IPS-20b (cell line): ENCODE measurements around the gene UNC45A.
"Not testable (repeated sequence)": the region's sequence is repeated elsewhere in the genome, so short reads cannot be mapped to it uniquely, and the experiment has no call there.

ENCODE experiments used
- H3K27ac ChIP-seq: one replicate; pipeline ENCODE4 v1.5.1; 2013; ENCODE audit warnings: low read length
- H3K27me3 ChIP-seq: 2 replicates; pipeline ENCODE4 v1.6.1; 2013; ENCODE audit warnings: mild to moderate bottlenecking, low read length, inconsistent platforms; ENCODE audit not compliant: insufficient read depth
- H3K36me3 ChIP-seq: 2 replicates; pipeline ENCODE4 v1.6.1; 2013; ENCODE audit warnings: low read depth, mild to moderate bottlenecking, inconsistent platforms, low read length, moderate library complexity; ENCODE audit not compliant: insufficient read depth
- H3K4me1 ChIP-seq: 2 replicates; pipeline ENCODE4 v1.6.1; 2013; ENCODE audit warnings: mild to moderate bottlenecking, control low read depth, inconsistent platforms, low read length, moderate library complexity; ENCODE audit not compliant: insufficient read depth
- H3K4me3 ChIP-seq: 2 replicates; pipeline ENCODE4 v1.5.1; 2013; ENCODE audit warnings: mild to moderate bottlenecking, low read length, inconsistent platforms
- H3K9ac ChIP-seq: 2 replicates; pipeline ENCODE4 v1.6.1; 2013; ENCODE audit warnings: low read depth, mild to moderate bottlenecking, inconsistent platforms, low read length, moderate library complexity
- H3K9me3 ChIP-seq: 2 replicates; pipeline ENCODE4 v1.6.1; 2013; ENCODE audit warnings: mild to moderate bottlenecking, low read depth, low read length, inconsistent platforms; ENCODE audit not compliant: insufficient read depth

UNC45A gene

GRCh38 chr15:90913398-90913944, 21.6 kb upstream of the UNC45A start:
- no peak overlapping the region for H3K4me3 ChIP-seq
- H3K27me3 ChIP-seq: no peaks in the 10 kb centered on the region
- no peak overlapping the region for H3K9ac ChIP-seq
- no peaks in the 10 kb centered on the region for H3K4me1 ChIP-seq
- no peak overlapping the region for H3K27ac ChIP-seq
- H3K9me3 ChIP-seq: no peaks in the 10 kb centered on the region
- H3K36me3 ChIP-seq: peaks cover 9% of the 10 kb centered on the region

DNA sequence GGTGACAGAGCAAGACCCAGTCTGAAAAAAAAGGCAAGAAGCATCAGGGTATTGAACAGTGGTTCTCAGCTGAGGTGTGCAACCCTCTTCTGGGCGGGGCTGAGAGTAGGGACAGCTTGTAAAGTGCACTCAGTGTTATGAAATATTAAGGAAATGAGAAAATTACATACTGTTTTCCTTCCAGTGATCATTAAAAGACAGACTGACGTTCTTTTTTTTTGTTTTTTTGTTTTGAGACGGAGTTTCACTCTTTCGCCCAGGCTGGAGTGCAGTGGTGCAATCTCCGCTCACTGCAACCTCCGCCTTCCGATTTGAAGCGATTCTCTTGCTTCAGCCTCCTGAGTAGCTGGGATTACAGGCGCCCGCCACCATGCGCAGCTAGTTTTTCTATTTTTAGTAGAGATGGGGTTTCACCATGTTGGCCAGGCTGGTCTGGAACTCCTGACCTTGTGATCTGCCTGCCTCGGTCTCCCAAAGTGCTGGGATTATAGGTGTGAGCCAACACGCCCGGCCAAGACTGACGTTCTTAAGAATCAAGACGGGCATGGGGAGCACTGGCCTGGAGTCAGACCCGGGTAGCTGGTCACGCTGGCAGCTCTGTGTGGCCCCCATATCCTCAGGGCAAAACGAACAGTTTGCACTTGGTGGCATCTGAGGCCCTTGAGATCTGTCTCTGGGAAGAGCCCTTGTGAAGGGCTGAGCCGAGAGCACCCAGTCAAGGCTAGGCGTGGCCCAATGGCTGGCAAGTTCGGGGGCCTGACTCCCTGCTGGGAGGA, 20.6 kb upstream of the UNC45A start:
- Histone ChIP-seq H3K4me1 (no peaks in the 10 kb centered on the region), H3K36me3 (peaks cover 17% of the 10 kb centered on the region), H3K27me3 (no peaks in the 10 kb centered on the region), H3K9ac (no peak overlapping the region), H3K4me3 (no peak overlapping the region), H3K27ac (no peak overlapping the region), H3K9me3 (no peaks in the 10 kb centered on the region)

DNA sequence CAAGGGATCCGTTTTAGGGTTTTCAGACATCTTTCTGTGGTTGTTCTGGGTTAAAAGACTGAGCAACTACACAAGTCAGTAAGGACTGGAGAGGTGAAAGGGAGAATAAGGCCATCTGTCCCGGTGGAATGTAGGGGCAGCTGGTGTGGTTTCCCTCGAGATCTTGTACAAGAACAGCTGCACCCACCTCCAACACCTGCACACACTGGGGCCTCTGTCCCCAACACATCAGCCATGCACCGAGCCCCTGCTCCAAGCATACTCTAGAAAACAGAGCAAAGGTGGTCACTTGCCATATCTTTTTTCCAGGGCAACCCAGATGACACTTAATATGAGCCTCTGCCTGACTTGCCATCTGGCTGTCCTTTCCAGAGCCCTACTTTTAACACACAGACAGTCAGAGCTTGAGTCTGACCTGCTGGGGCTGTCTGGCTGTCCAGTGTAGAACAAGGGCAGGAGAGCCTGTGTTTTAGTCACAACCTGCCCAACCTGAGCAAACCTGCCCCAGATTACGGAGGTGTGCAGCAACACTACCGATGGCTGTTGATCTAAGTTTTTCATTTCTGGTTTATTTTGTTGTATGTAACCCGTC, 19.8 kb upstream of the UNC45A start:
- H3K9me3 ChIP-seq: no peaks in the 10 kb centered on the region
- peaks cover 21% of the 10 kb centered on the region for H3K36me3 ChIP-seq
- no peak overlapping the region for H3K4me3 ChIP-seq
- H3K4me1 ChIP-seq: no peaks in the 10 kb centered on the region
- no peak overlapping the region for H3K9ac ChIP-seq
- no peaks in the 10 kb centered on the region for H3K27me3 ChIP-seq
- no peak overlapping the region for H3K27ac ChIP-seq

GRCh38 chr15:90915808-90916440, 19.2 kb upstream of the UNC45A start:
- H3K4me3 ChIP-seq: no peak overlapping the region
- H3K27me3 ChIP-seq: no peaks in the 10 kb centered on the region
- H3K36me3 ChIP-seq: peaks cover 21% of the 10 kb centered on the region
- H3K27ac ChIP-seq: no peak overlapping the region
- H3K9me3 ChIP-seq: no peaks in the 10 kb centered on the region
- H3K9ac ChIP-seq: no peak overlapping the region
- no peaks in the 10 kb centered on the region for H3K4me1 ChIP-seq

GRCh38 chr15:90916461-90916860, 18.6 kb upstream of the UNC45A start:
- Histone ChIP-seq H3K4me3 (no peak overlapping the region), H3K4me1 (no peaks in the 10 kb centered on the region), H3K9ac (no peak overlapping the region), H3K36me3 (peaks cover 25% of the 10 kb centered on the region), H3K27me3 (no peaks in the 10 kb centered on the region), H3K27ac (no peak overlapping the region), H3K9me3 (no peaks in the 10 kb centered on the region)

- no peak overlapping the region for H3K4me3 ChIP-seq
- H3K4me1 ChIP-seq: no peaks in the 10 kb centered on the region
- H3K9ac ChIP-seq: no peak overlapping the region
- no peaks in the 10 kb centered on the region for H3K27me3 ChIP-seq
- H3K36me3 ChIP-seq: peaks cover 25% of the 10 kb centered on the region
- no peak overlapping the region for H3K27ac ChIP-seq
- no peaks in the 10 kb centered on the region for H3K9me3 ChIP-seq
Measured at GRCh38 chr15:90917569-90917968, 17.5 kb upstream of the UNC45A start.

DNA sequence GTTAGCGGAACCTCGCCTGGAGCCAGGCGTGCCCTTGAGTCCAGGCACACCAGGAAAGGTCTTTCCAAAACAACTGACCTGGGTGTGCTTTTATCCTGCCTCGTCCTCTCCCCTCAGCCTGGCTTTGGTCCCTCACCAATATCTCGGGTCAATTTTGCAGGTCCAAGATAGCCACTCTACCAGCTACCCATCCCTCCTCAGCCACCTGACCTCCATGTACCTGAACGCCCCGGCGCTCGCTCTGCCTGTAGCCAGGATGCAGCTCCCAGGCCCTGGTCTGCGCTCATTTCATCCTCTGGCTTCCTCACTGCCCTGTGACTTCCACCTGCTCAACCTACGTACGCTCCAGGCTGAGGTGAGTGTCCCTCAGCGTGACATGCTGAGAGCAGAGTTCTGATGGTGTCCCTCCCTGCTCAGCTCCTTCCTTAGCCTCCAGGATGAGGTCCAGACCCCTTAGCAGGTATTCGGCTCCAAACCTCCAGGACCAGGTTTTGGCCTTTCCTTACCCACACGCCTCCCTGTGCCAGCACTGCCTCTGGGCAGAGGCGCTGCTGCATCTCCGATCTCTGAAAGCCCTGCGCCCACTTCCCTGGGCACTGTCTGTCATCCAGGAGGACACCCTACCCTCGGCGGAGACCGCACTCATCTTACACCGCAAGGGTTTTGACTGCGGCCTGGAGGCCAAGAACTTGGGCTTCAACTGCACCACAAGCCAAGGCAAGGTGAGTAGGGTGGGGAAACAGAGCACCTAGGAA, 16.9 kb upstream of the UNC45A start:
- Histone ChIP-seq H3K36me3 (peaks cover 20% of the 10 kb centered on the region), H3K4me1 (no peaks in the 10 kb centered on the region), H3K4me3 (no peak overlapping the region), H3K27me3 (no peaks in the 10 kb centered on the region), H3K9me3 (no peaks in the 10 kb centered on the region), H3K27ac (no peak overlapping the region), H3K9ac (no peak overlapping the region)

- no peak overlapping the region for H3K4me3 ChIP-seq
- H3K27me3 ChIP-seq: no peaks in the 10 kb centered on the region
- H3K4me1 ChIP-seq: no peaks in the 10 kb centered on the region
- H3K9ac ChIP-seq: no peak overlapping the region
- H3K36me3 ChIP-seq: peaks cover 17% of the 10 kb centered on the region
- H3K9me3 ChIP-seq: no peaks in the 10 kb centered on the region
- no peak overlapping the region for H3K27ac ChIP-seq
Measured at GRCh38 chr15:90918835-90919234, 16.2 kb upstream of the UNC45A start.

- H3K9ac ChIP-seq: no peak overlapping the region
- H3K27me3 ChIP-seq: no peaks in the 10 kb centered on the region
- H3K36me3 ChIP-seq: peaks cover 17% of the 10 kb centered on the region
- H3K4me1 ChIP-seq: no peaks in the 10 kb centered on the region
- no peaks in the 10 kb centered on the region for H3K9me3 ChIP-seq
- H3K27ac ChIP-seq: no peak overlapping the region
- H3K4me3 ChIP-seq: no peak overlapping the region
Measured at GRCh38 chr15:90921887-90922286, 13.2 kb upstream of the UNC45A start.

- H3K4me1 ChIP-seq, H3K9me3 ChIP-seq, H3K27me3 ChIP-seq, H3K27ac ChIP-seq, H3K4me3 ChIP-seq, H3K9ac ChIP-seq: not testable (repeated sequence)
- H3K36me3 ChIP-seq: peaks cover 17% of the 10 kb centered on the region
Measured at GRCh38 chr15:90922712-90923322, 12.3 kb upstream of the UNC45A start.

- H3K27ac ChIP-seq: no peak overlapping the region
Measured at GRCh38 chr15:90924375-90924774, 10.7 kb upstream of the UNC45A start.

More at GRCh38 chr15:90924375-90924774, 10.7 kb upstream of the UNC45A start:
- Histone ChIP-seq H3K27me3 (no peaks in the 10 kb centered on the region), H3K4me1 (no peaks in the 10 kb centered on the region), H3K36me3 (peaks cover 10% of the 10 kb centered on the region; the same call in 1 of the 2 replicates), H3K4me3 (no peak overlapping the region), H3K9ac (no peak overlapping the region), H3K9me3 (no peaks in the 10 kb centered on the region)
